HCT116 (cell line): Measurements from ENCODE around the gene AP1M1. TPM values are rescaled to one million over a fixed set of nuclear protein-coding genes. Genes with fewer than 3 reads are reported as not detected.

Experiments used
- ATAC-seq: fragments of 200-7000 bp; cut with Tn5 transposase; 2 replicates; pipeline ENCODE4 v1.9.1; 2020; ENCODE audit warnings: mild to moderate bottlenecking, moderate library complexity
- BruUV-seq: library from RNA; stranded (reverse); fragments of 400-500 nt; replicated peaks from 2 replicates; lab custom pipeline; 2021; lab: Mats Ljungman, UMichigan
- CTCF ChIA-PET: fragments of 300-600 bp; sonication (Branson Sonifier 250); formaldehyde crosslinking; loops from one replicate; lab custom pipeline; 2021; ENCODE audit warnings: antibody characterized with exemption; lab: Charles Lee
- POLR2A ChIA-PET: fragments of 300-600, 350-600 bp; sonication (Branson Sonifier 250); formaldehyde crosslinking; loops from one replicate; lab custom pipeline; 2021; ENCODE audit warnings: antibody characterized with exemption; lab: Charles Lee
- RAD21 ChIA-PET, 2 experiments: fragments of 300-600 bp; sonication (Branson Sonifier 250); formaldehyde crosslinking; loops; one replicate each; lab custom pipeline; 2023; ENCODE audit warnings: low total read pairs in 2 of 2; ENCODE audit not compliant: uncharacterized antibody in 2 of 2, unreplicated experiment in 2 of 2, low non-redundant PET in 1 of 2; lab: Charles Lee
- DNase-seq: peaks from one replicate; pipeline ENCODE4 v3.0.0-alpha.2; 2010; ENCODE audit warnings: low read depth, low spot score
- H2AFZ ChIP-seq: fragments of 200-600 bp; shearing (Covaris generic), sonication (generic); 2 replicates; pipeline ENCODE4 v1.6.1; 2017; ENCODE audit warnings: low read depth, mixed run types, mixed read lengths, antibody characterized with exemption, low read length; ENCODE audit not compliant: poor library complexity, severe bottlenecking
- H3K27ac ChIP-seq: 2 replicates; pipeline ENCODE4 v1.5.1; 2012; ENCODE audit warnings: low read depth, low read length
- H3K27me3 ChIP-seq: fragments of 200-600 bp; sonication (generic); 2 replicates; pipeline ENCODE4 v1.6.1; 2016; ENCODE audit warnings: mixed run types, low read length, mixed read lengths; ENCODE audit not compliant: insufficient read depth
- H3K36me3 ChIP-seq, 2 experiments: fragments of 200-500 bp in 1 of 2; fragments of 200-600 bp in 1 of 2; sonication (Bioruptor generic) in 1 of 2; sonication (generic) in 1 of 2; 2 replicates each; pipeline versions ENCODE4 v1.5.1 to v1.6.1; 2014 to 2016; ENCODE audit warnings: low read length in 2 of 2, inconsistent platforms in 1 of 2, mixed read lengths in 1 of 2, mixed run types in 1 of 2; ENCODE audit not compliant: insufficient read depth in 2 of 2, control insufficient read depth in 1 of 2
- H3K4me1 ChIP-seq, 2 experiments: fragments of 200-600 bp in 1 of 2; sonication (generic) in 1 of 2; 2 replicates each; pipeline versions ENCODE4 v1.5.1 to v1.6.1; 2012 to 2017; ENCODE audit warnings: low read length in 2 of 2, inconsistent platforms in 1 of 2, mild to moderate bottlenecking in 1 of 2, mixed read lengths in 1 of 2, mixed run types in 1 of 2, moderate library complexity in 1 of 2; ENCODE audit not compliant: insufficient read depth in 2 of 2, control insufficient read depth in 1 of 2
- H3K4me2 ChIP-seq: fragments of 200-600 bp; sonication (generic); 2 replicates; pipeline ENCODE4 v1.6.1; 2017; ENCODE audit warnings: mixed run types, low read length, mixed read lengths
- H3K4me3 ChIP-seq, 2 experiments: fragments of 200-600 bp in 1 of 2; sonication (generic) in 1 of 2; replicated peaks in 1 of 2; 2 replicates each; pipeline ENCODE4 v1.5.1; 2011 to 2016; ENCODE audit warnings: low read length in 2 of 2, control low read depth in 1 of 2, low read depth in 1 of 2, mild to moderate bottlenecking in 1 of 2, mixed read lengths in 1 of 2, mixed run types in 1 of 2
- H3K79me2 ChIP-seq: fragments of 200-600 bp; sonication (generic); 2 replicates; pipeline ENCODE4 v1.6.1; 2017; ENCODE audit warnings: mild to moderate bottlenecking, mixed run types, low read length, moderate library complexity, mixed read lengths; ENCODE audit not compliant: insufficient read depth
- H3K9ac ChIP-seq: fragments of 200-600 bp; sonication (generic); 2 replicates; pipeline ENCODE4 v1.6.1; 2016; ENCODE audit warnings: low read length, mixed read lengths
- H3K9me2 ChIP-seq: fragments of 200-600 bp; sonication (generic), shearing (Covaris generic); 2 replicates; pipeline ENCODE4 v1.6.1; 2017; ENCODE audit warnings: mixed run types, mild to moderate bottlenecking, moderate library complexity; ENCODE audit not compliant: insufficient read depth
- H3K9me3 ChIP-seq, 2 experiments: fragments of 200-500 bp in 1 of 2; fragments of 200-600 bp in 1 of 2; sonication (Bioruptor generic) in 1 of 2; sonication (generic) in 1 of 2; 2 replicates each; pipeline ENCODE4 v1.6.1; 2014 to 2017; ENCODE audit warnings: low read length in 2 of 2, mixed read lengths in 2 of 2, inconsistent platforms in 1 of 2, low read depth in 1 of 2, mild to moderate bottlenecking in 1 of 2, mixed run types in 1 of 2, moderate library complexity in 1 of 2; ENCODE audit not compliant: control insufficient read depth in 1 of 2, insufficient read depth in 1 of 2
- H4K20me1 ChIP-seq: fragments of 200-600 bp; sonication (generic), shearing (Covaris generic); 2 replicates; pipeline ENCODE4 v1.6.1; 2017; ENCODE audit warnings: mixed run types, mild to moderate bottlenecking, moderate library complexity; ENCODE audit not compliant: insufficient read depth
- CEBPB ChIP-seq: IDR thresholded peaks from 2 replicates; pipeline ENCODE4 v1.6.1; 2012; ENCODE audit warnings: low read depth
- FOSL1 ChIP-seq: IDR thresholded peaks from 2 replicates; pipeline ENCODE4 v1.6.1; 2012; ENCODE audit warnings: low read depth
- POLR2AphosphoS5 ChIP-seq: IDR thresholded peaks from 2 replicates; pipeline ENCODE4 v1.6.1; 2011; ENCODE audit warnings: mild to moderate bottlenecking, low read depth, low read length, moderate library complexity
- intact Hi-C: fragments of 100-400 bp; cut with micrococcal nuclease; formaldehyde crosslinking; loops from 2 replicates; pipeline ENCODE4 v1.10.0; 2022
- total RNA-seq: library from RNA; stranded (reverse); gene quantifications from one replicate; pipeline ENCODE4 v1.2.1, GENCODE V29; 2021; ENCODE audit not compliant: unreplicated experiment
- TF ChIP-seq, protein P1 (sequence below): IDR thresholded peaks from 2 replicates; pipeline ENCODE4 v1.6.1; 2012; ENCODE audit warnings: low read depth

Gene AP1M1
- total RNA-seq, 1 experiment from 2014 or later = 50.0 TPM

DNA sequence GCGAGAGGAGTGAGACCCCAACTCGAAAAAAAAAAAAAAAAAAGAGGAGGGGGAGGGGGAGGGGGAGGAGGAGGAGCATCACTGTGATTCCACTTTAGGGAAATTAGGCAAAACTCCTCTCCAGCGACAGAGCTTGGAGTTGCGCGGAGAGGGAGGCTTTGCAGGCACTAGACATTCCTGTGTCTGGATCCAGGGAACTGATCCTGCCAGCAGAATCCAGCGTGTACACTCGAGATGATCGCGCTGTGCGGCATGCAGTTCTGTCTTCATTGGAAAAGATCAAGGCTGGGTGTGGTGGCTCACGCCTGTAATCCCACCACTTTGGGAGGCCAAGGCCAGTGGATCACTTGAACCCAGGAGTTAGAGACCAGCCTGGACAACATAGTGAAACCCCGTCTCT, 97.3 kb downstream of the AP1M1 start:
- Histone ChIP-seq H4K20me1 (no peaks in the 10 kb centered on the region), H2AFZ (no peak overlapping the region), H3K9me2 (no peaks in the 10 kb centered on the region), H3K79me2 (no peaks in the 10 kb centered on the region), H3K36me3 (no peaks in the 10 kb centered on the region), H3K27ac (no peak overlapping the region), H3K4me2 (no peak overlapping the region), H3K9ac (no peak overlapping the region), H3K27me3 (no peaks in the 10 kb centered on the region), H3K4me1 (peaks cover 21 to 33% of the 10 kb centered on the region in 2 experiments), H3K9me3 (no peaks in the 10 kb centered on the region), H3K4me3 (no peak overlapping the region)
- ChIA-PET RAD21 (no interaction called here), POLR2A (interaction anchor here (0.7 kb wide), 3 partner anchors 29 to 373 kb away, joined by 3 to 4 read pairs (median 3); partner anchors contain the start of gene KLF2), CTCF (no interaction called here)
- intact Hi-C loops = no loop called here
- TF ChIP-seq CEBPB = no peak
- TF ChIP-seq POLR2AphosphoS5 = no peak
- TF ChIP-seq FOSL1 = no peak
- TF ChIP-seq, protein P1, sequence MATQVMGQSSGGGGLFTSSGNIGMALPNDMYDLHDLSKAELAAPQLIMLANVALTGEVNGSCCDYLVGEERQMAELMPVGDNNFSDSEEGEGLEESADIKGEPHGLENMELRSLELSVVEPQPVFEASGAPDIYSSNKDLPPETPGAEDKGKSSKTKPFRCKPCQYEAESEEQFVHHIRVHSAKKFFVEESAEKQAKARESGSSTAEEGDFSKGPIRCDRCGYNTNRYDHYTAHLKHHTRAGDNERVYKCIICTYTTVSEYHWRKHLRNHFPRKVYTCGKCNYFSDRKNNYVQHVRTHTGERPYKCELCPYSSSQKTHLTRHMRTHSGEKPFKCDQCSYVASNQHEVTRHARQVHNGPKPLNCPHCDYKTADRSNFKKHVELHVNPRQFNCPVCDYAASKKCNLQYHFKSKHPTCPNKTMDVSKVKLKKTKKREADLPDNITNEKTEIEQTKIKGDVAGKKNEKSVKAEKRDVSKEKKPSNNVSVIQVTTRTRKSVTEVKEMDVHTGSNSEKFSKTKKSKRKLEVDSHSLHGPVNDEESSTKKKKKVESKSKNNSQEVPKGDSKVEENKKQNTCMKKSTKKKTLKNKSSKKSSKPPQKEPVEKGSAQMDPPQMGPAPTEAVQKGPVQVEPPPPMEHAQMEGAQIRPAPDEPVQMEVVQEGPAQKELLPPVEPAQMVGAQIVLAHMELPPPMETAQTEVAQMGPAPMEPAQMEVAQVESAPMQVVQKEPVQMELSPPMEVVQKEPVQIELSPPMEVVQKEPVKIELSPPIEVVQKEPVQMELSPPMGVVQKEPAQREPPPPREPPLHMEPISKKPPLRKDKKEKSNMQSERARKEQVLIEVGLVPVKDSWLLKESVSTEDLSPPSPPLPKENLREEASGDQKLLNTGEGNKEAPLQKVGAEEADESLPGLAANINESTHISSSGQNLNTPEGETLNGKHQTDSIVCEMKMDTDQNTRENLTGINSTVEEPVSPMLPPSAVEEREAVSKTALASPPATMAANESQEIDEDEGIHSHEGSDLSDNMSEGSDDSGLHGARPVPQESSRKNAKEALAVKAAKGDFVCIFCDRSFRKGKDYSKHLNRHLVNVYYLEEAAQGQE = no peak
- DNase-seq = no peak
- ATAC-seq = no peak
- no TSS peak for BruUV-seq

Other genes with a start within 250 kb of the AP1M1 start
- not detected for gene OR10H4, start 248.9 kb upstream of the AP1M1 start, total RNA-seq
- 275 TPM for gene TPM4, start 121.4 kb upstream of the AP1M1 start, total RNA-seq
- gene RAB8A, start 86.0 kb upstream of the AP1M1 start, total RNA-seq = 116 TPM
- 21.4 TPM for gene HSH2D, start 54.2 kb upstream of the AP1M1 start, total RNA-seq
- not detected for gene CIB3, start 24.4 kb upstream of the AP1M1 start, total RNA-seq
- 61.3 TPM for gene FAM32A, start 12.5 kb upstream of the AP1M1 start, total RNA-seq
- gene KLF2, start 126.9 kb downstream of the AP1M1 start, total RNA-seq = 39.4 TPM